Measurements from ENCODE around the gene CERCAM.
"Not testable (repeated sequence)": the region's sequence is repeated elsewhere in the genome, so short reads cannot be mapped to it uniquely, and the experiment has no call there.

The CERCAM gene

DNA sequence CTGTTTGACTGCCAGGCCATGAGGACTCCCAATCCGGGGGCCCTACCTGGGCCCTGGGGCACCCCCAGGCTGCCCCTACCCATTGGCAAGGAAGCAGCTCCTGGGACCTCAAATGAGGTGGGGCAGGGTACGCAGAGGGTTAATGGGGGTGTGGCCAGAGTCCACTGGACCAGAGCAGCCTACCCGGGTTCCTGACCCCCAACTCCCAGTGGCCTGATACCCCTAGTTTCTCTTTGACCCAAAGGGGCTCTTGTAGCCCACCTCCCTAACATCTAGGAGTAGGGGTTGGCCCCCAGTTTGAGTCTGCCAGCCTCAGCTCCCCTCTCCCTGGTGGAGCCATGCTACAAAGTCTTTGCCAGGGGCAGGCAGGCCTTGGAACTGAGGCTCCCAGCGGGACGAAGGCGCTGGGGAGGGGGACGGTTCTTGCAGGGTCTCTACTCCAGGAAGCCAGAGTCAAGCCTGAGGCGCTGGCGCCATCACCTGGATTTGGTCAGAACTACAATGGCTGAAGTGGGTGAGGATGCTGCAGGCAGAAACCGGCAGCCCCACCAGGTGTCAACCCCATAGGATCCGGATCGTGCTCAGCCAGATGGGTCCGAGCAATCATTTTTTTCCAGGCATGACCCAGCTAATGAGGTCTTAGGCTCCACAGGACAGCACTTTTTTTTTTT lies 8.4 kb upstream of the CERCAM start:
- TF ChIP-seq EZH2phosphoT487 (IDR thresholded peaks at IDR 0.05; ENCODE audit: low read length) (no peak), EZH2 (optimal IDR thresholded peaks at IDR 0.05; ENCODE audit: low read depth, low read length) (no peak)
- TF ChIP-seq, protein P1, sequence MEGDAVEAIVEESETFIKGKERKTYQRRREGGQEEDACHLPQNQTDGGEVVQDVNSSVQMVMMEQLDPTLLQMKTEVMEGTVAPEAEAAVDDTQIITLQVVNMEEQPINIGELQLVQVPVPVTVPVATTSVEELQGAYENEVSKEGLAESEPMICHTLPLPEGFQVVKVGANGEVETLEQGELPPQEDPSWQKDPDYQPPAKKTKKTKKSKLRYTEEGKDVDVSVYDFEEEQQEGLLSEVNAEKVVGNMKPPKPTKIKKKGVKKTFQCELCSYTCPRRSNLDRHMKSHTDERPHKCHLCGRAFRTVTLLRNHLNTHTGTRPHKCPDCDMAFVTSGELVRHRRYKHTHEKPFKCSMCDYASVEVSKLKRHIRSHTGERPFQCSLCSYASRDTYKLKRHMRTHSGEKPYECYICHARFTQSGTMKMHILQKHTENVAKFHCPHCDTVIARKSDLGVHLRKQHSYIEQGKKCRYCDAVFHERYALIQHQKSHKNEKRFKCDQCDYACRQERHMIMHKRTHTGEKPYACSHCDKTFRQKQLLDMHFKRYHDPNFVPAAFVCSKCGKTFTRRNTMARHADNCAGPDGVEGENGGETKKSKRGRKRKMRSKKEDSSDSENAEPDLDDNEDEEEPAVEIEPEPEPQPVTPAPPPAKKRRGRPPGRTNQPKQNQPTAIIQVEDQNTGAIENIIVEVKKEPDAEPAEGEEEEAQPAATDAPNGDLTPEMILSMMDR (IDR thresholded peaks at IDR 0.05; ENCODE audit: low read length) = peak; percentile 41
- no peaks in the 10 kb centered on the region for H3F3A ChIP-seq (ENCODE audit: insufficient read depth, low read length)
- no peak overlapping the region for H3K9ac ChIP-seq (ENCODE audit: low read length)
- DNase-seq = no peak
- no peaks in the 10 kb centered on the region for H3K79me2 ChIP-seq (ENCODE audit: low read length)
- H3K27ac ChIP-seq (ENCODE audit: low read length) = no peak overlapping the region
- no peak overlapping the region for H3K4me3 ChIP-seq (ENCODE audit: low read length)
- no peaks in the 10 kb centered on the region; the same call in 1 of the 2 replicates for H3K4me1 ChIP-seq (ENCODE audit: low read length)
- H3K9me3 ChIP-seq (replicated peaks; ENCODE audit: insufficient read depth, low read length) = no peaks in the 10 kb centered on the region
- H3K36me3 ChIP-seq (replicated peaks; ENCODE audit: insufficient read depth, low read length) = no peaks in the 10 kb centered on the region
- H3K27me3 ChIP-seq (replicated peaks; ENCODE audit: insufficient read depth, low read length) = peaks cover 10% of the 10 kb centered on the region; the same call in 1 of the 2 replicates
- H3K9me2 ChIP-seq (replicated peaks; ENCODE audit: insufficient read depth, low read length) = no peaks in the 10 kb centered on the region
- H3K4me2 ChIP-seq (ENCODE audit: low read depth, low read length) = no peak overlapping the region
- H2AFZ ChIP-seq (ENCODE audit: low read length) = no peak overlapping the region
- H4K20me1 ChIP-seq (ENCODE audit: insufficient read depth, low read length) = no peaks in the 10 kb centered on the region

DNA sequence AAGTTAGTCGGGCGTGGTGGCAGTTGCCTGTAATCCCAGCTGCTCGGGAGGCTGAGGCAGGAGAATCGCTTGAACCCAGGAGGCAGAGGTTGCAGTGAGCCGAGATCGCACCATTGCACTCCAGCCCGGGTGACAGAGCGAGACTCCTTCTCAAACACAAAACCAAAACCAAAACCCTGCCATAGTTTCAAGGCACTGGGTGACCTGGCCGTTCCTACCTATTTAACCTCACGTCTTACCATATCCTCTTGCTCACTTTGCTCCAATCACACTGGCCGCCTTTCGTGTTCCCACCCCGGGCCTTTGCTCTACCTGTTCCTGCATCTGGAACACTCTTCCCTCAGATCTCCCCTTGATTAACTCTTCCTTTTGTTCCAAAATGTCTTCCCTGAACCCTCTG lies 6.9 kb upstream of the CERCAM start:
- H3K4me1 ChIP-seq (ENCODE audit: low read length); H3F3A ChIP-seq (ENCODE audit: insufficient read depth, low read length); H3K9me2 ChIP-seq (replicated peaks; ENCODE audit: insufficient read depth, low read length); H3K36me3 ChIP-seq (replicated peaks; ENCODE audit: insufficient read depth, low read length); H3K79me2 ChIP-seq (ENCODE audit: low read length); H4K20me1 ChIP-seq (ENCODE audit: insufficient read depth, low read length); H3K9me3 ChIP-seq (replicated peaks; ENCODE audit: insufficient read depth, low read length); H3K27me3 ChIP-seq (replicated peaks; ENCODE audit: insufficient read depth, low read length): not testable (repeated sequence)
- DNase-seq = peak; percentile 69
- Histone ChIP-seq H3K4me3 (ENCODE audit: low read length) (peak overlapping the region; percentile 55), H3K9ac (ENCODE audit: low read length) (peak overlapping the region; percentile 44; the same call in 1 of the 2 replicates), H3K4me2 (ENCODE audit: low read depth, low read length) (peak overlapping the region; percentile 92), H2AFZ (ENCODE audit: low read length) (peak overlapping the region; percentile 97), H3K27ac (ENCODE audit: low read length) (peak overlapping the region; percentile 32; the same call in 1 of the 2 replicates)

DNA sequence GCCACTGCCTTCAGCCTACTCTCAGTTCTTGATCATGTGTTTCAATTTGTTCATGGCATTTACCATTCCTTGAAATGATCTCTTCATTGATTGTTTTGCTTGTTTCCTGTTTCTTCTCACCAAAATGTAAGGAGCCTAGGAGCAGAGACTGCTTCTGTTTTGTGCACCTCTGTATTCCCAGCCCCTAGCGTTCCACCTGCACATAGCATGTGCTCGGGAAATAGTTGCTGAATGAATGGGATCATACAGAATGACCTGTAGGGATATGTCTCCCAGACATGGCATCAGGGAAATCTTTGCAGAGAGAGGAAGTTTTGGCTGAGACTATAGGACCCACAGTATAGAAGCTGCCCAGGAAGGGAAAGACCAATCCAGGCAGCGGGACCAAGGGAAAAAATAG lies 6.2 kb upstream of the CERCAM start:
- Histone ChIP-seq H3K4me2 (ENCODE audit: low read depth, low read length) (no peak overlapping the region), H3K9me3 (replicated peaks; ENCODE audit: insufficient read depth, low read length) (no peaks in the 10 kb centered on the region), H3K27me3 (replicated peaks; ENCODE audit: insufficient read depth, low read length) (peaks cover 8% of the 10 kb centered on the region; the same call in 1 of the 2 replicates), H3K27ac (ENCODE audit: low read length) (no peak overlapping the region), H3K9ac (ENCODE audit: low read length) (no peak overlapping the region), H4K20me1 (ENCODE audit: insufficient read depth, low read length) (no peaks in the 10 kb centered on the region), H3K36me3 (replicated peaks; ENCODE audit: insufficient read depth, low read length) (no peaks in the 10 kb centered on the region), H3K79me2 (ENCODE audit: low read length) (no peaks in the 10 kb centered on the region), H3K4me3 (ENCODE audit: low read length) (no peak overlapping the region), H3K4me1 (ENCODE audit: low read length) (no peaks in the 10 kb centered on the region; the same call in 1 of the 2 replicates), H3F3A (ENCODE audit: insufficient read depth, low read length) (no peaks in the 10 kb centered on the region), H3K9me2 (replicated peaks; ENCODE audit: insufficient read depth, low read length) (no peaks in the 10 kb centered on the region), H2AFZ (ENCODE audit: low read length) (peak overlapping the region; percentile 97)
- TF ChIP-seq EZH2 (optimal IDR thresholded peaks at IDR 0.05; ENCODE audit: low read depth, low read length) (no peak), EZH2phosphoT487 (IDR thresholded peaks at IDR 0.05; ENCODE audit: low read length) (no peak)
- TF ChIP-seq, protein P1 (IDR thresholded peaks at IDR 0.05; ENCODE audit: low read length) = no peak
- no peak for DNase-seq

DNA sequence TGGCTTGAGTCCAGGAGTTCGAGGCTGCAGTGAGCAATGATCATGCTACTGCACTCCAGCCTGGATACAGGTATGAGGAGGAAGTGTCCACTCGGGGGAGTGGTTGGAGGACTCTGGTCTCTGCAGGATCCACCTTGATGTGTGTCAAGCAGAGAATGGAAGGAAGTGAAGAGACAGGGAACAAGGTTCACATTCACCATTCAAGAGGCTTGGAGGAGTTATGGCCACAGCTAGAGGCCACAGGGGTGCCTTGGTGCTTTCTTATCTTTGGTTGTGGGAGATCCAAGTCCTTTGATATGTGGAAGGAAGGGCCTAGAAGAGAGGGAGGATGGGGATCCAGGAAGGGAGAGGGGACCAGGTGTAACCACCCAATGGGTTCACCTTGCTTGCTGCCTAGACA lies 5.4 kb upstream of the CERCAM start:
- no peak for DNase-seq
- Histone ChIP-seq H3K79me2 (ENCODE audit: low read length) (no peaks in the 10 kb centered on the region), H3F3A (ENCODE audit: insufficient read depth, low read length) (no peaks in the 10 kb centered on the region), H3K27ac (ENCODE audit: low read length) (no peak overlapping the region), H3K4me2 (ENCODE audit: low read depth, low read length) (no peak overlapping the region), H3K4me1 (ENCODE audit: low read length) (no peaks in the 10 kb centered on the region; the same call in 1 of the 2 replicates), H3K27me3 (replicated peaks; ENCODE audit: insufficient read depth, low read length) (peaks cover 10% of the 10 kb centered on the region; the same call in 1 of the 2 replicates), H3K9ac (ENCODE audit: low read length) (no peak overlapping the region), H3K4me3 (ENCODE audit: low read length) (no peak overlapping the region), H3K9me2 (replicated peaks; ENCODE audit: insufficient read depth, low read length) (no peaks in the 10 kb centered on the region), H4K20me1 (ENCODE audit: insufficient read depth, low read length) (no peaks in the 10 kb centered on the region), H3K36me3 (replicated peaks; ENCODE audit: insufficient read depth, low read length) (no peaks in the 10 kb centered on the region), H3K9me3 (replicated peaks; ENCODE audit: insufficient read depth, low read length) (no peaks in the 10 kb centered on the region), H2AFZ (ENCODE audit: low read length) (no peak overlapping the region)
- no peak for TF ChIP-seq EZH2phosphoT487 (IDR thresholded peaks at IDR 0.05; ENCODE audit: low read length)
- no peak for TF ChIP-seq EZH2 (optimal IDR thresholded peaks at IDR 0.05; ENCODE audit: low read depth, low read length)
- TF ChIP-seq, protein P1 (IDR thresholded peaks at IDR 0.05; ENCODE audit: low read length) = no peak

All from MM.1S (cell line).